ENCODE measurements around the gene C3.
"Not testable (repeated sequence)": the region's sequence is repeated elsewhere in the genome, so short reads cannot be mapped to it uniquely, and the experiment has no call there.

Gene C3

GRCh38 chr19:6712692-6713670 is 7.5 kb downstream of the C3 start:
- no peak for DNase-seq (ENCODE audit: low read depth)

GRCh38 chr19:6712231-6712630 is 8.2 kb downstream of the C3 start:
- DNase-seq (ENCODE audit: low read depth): no peak

- no peak for DNase-seq (ENCODE audit: low read depth)
These were observed 8.8 kb downstream of the C3 start for GRCh38 chr19:6711605-6712004.

GRCh38 chr19:6711078-6711361 is 9.4 kb downstream of the C3 start:
- no peak for DNase-seq (ENCODE audit: low read depth)

GRCh38 chr19:6710273-6711077 is 10.0 kb downstream of the C3 start:
- DNase-seq (ENCODE audit: low read depth): no peak

- DNase-seq (ENCODE audit: low read depth): no peak
These were observed 10.9 kb downstream of the C3 start for GRCh38 chr19:6709549-6709948.

- not testable (repeated sequence) for DNase-seq (ENCODE audit: low read depth)
These were observed 11.5 kb downstream of the C3 start for GRCh38 chr19:6708913-6709312.

GRCh38 chr19:6708346-6708745 is 12.1 kb downstream of the C3 start:
- no peak for DNase-seq (ENCODE audit: low read depth)

- DNase-seq (ENCODE audit: low read depth): no peak
These were observed 12.8 kb downstream of the C3 start for GRCh38 chr19:6707658-6708018.

- DNase-seq (ENCODE audit: low read depth): no peak
These were observed 13.3 kb downstream of the C3 start for GRCh38 chr19:6707011-6707657.

- no peak for DNase-seq (ENCODE audit: low read depth)
These were observed 13.9 kb downstream of the C3 start for GRCh38 chr19:6706633-6706958.

- no peak for DNase-seq (ENCODE audit: low read depth)
These were observed 14.4 kb downstream of the C3 start for GRCh38 chr19:6705931-6706632.

- DNase-seq (ENCODE audit: low read depth): no peak
These were observed 19.7 kb downstream of the C3 start for GRCh38 chr19:6700586-6701316.

- DNase-seq (ENCODE audit: low read depth): no peak
These were observed 20.5 kb downstream of the C3 start for GRCh38 chr19:6699935-6700334.

GRCh38 chr19:6697291-6697690 is 23.2 kb downstream of the C3 start:
- no peak for DNase-seq (ENCODE audit: low read depth)

GRCh38 chr19:6696239-6696820 is 24.1 kb downstream of the C3 start:
- no peak for DNase-seq (ENCODE audit: low read depth)

GRCh38 chr19:6694147-6694815 is 26.2 kb downstream of the C3 start:
- DNase-seq (ENCODE audit: low read depth): no peak

- DNase-seq (ENCODE audit: low read depth): no peak
These were observed 26.8 kb downstream of the C3 start for GRCh38 chr19:6693681-6694080.

- DNase-seq (ENCODE audit: low read depth): no peak
These were observed 27.4 kb downstream of the C3 start for GRCh38 chr19:6693056-6693471.

GRCh38 chr19:6692027-6692426 is 28.4 kb downstream of the C3 start:
- no peak for DNase-seq (ENCODE audit: low read depth)

GRCh38 chr19:6691342-6691741 is 29.1 kb downstream of the C3 start:
- DNase-seq (ENCODE audit: low read depth): no peak

Data from T follicular helper cell (primary cell).